RWPE1 (cell line): ENCODE measurements around the gene RAET1E.
"Not testable (repeated sequence)": the region's sequence is repeated elsewhere in the genome, so short reads cannot be mapped to it uniquely, and the experiment has no call there.

Experiments
- CTCF ChIA-PET: fragments of 350-600 bp; sonication (Branson Sonifier 250); formaldehyde crosslinking; extraction: SDS; loops from one replicate; lab custom pipeline; 2021; lab: Yijun Ruan, JAX
- POLR2A ChIA-PET: fragments of 400-600 bp; formaldehyde crosslinking; extraction: SDS; loops from one replicate; lab custom pipeline; 2020; ENCODE audit warnings: antibody characterized with exemption; ENCODE audit not compliant: low non-redundant PET; lab: Yijun Ruan, JAX
- DNase-seq: peaks from one replicate; pipeline ENCODE4 v3.0.0; 2012; ENCODE audit warnings: low spot score
- H3K27ac ChIP-seq: fragments of 450-650 bp; 2 replicates; pipeline ENCODE4 v1.5.1; 2017
- TF ChIP-seq, protein P1 (sequence below): fragments of 450-650 bp; conservative IDR thresholded peaks from 2 replicates; pipeline ENCODE4 v1.5.1; 2017; ENCODE audit warnings: low read depth, mild to moderate bottlenecking

Gene RAET1E, protein sequence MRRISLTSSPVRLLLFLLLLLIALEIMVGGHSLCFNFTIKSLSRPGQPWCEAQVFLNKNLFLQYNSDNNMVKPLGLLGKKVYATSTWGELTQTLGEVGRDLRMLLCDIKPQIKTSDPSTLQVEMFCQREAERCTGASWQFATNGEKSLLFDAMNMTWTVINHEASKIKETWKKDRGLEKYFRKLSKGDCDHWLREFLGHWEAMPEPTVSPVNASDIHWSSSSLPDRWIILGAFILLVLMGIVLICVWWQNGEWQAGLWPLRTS

DNA sequence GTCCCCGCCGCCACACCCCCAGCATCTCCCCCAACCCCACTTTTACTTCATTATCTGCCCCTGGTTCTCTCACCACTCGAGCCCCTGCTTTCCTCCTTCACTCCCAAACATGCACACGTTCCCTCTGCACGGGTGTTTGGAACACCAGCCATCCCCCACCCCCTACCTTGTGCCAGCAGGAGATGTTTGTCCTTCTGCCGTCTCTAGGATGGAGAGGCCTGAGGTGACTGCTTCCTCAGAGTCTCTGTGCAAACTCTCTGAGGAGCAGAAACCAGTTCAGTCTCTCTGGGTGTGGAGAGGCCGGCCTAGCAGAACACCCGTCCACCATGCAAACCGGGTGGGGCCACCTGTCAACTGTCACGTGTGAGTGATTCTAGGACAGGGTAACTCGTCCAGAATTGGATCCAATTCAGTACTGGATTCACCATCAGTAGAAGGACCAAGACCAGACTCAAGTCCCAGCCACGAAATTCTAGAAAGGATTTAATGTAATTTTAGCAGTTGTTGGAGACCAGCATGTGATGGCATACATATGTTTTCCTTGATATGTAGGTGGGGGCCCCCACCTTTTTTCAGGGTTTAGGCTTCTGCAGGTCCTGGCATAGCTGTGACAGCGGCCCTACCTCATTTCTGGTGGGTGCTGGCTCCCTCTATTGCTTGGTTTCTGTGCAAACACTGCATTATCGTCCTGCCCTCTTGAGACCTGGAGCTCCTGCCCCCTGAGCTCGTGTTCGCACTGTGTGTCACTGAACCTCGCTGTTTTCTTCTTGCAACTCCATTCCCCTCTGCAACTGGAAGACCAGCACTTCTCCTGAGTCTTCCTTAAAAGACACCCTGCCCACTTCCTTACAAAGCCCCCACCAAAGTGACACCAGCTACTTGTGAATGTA lies at the start of gene RAET1E:
Gene RAET1E, minus strand, starts transcription at position 259 of the 890 bp plus-strand sequence. CDS start 7,212 bp downstream, outside the sequence.
- ChIA-PET CTCF (interaction anchor here (0.5 kb wide), 1 partner anchor 175 kb away, joined by 3 read pairs; no protein-coding TSS in a partner anchor), POLR2A (no interaction called here)
- TF ChIP-seq, protein P1, sequence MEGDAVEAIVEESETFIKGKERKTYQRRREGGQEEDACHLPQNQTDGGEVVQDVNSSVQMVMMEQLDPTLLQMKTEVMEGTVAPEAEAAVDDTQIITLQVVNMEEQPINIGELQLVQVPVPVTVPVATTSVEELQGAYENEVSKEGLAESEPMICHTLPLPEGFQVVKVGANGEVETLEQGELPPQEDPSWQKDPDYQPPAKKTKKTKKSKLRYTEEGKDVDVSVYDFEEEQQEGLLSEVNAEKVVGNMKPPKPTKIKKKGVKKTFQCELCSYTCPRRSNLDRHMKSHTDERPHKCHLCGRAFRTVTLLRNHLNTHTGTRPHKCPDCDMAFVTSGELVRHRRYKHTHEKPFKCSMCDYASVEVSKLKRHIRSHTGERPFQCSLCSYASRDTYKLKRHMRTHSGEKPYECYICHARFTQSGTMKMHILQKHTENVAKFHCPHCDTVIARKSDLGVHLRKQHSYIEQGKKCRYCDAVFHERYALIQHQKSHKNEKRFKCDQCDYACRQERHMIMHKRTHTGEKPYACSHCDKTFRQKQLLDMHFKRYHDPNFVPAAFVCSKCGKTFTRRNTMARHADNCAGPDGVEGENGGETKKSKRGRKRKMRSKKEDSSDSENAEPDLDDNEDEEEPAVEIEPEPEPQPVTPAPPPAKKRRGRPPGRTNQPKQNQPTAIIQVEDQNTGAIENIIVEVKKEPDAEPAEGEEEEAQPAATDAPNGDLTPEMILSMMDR = no peak
- H3K27ac ChIP-seq = peak within 1 kb of the TSS; percentile 100
- no peak for DNase-seq

DNA sequence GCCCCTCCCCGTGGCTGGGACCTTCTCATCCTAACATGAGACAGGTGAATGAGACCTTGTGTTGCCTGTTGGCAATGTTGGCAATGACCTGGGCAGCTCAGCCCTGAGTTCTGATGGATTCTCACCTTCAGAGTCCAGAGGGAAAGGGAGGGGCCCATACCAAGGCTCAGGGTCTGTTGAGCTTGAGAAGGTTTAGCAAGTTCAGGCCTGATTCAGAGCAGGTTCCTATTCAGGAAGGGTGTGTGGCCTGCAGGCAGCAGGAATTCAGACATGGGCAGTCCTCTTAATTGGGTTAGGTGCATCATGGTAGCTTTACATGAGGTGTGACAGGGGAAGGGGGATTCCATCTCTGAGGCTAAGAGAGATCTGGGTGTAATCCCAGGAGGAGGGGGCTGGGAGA lies 49.6 kb upstream of the RAET1E start:
- DNase-seq, H3K27ac ChIP-seq, CTCF ChIA-PET, POLR2A ChIA-PET: not testable (repeated sequence)

DNA sequence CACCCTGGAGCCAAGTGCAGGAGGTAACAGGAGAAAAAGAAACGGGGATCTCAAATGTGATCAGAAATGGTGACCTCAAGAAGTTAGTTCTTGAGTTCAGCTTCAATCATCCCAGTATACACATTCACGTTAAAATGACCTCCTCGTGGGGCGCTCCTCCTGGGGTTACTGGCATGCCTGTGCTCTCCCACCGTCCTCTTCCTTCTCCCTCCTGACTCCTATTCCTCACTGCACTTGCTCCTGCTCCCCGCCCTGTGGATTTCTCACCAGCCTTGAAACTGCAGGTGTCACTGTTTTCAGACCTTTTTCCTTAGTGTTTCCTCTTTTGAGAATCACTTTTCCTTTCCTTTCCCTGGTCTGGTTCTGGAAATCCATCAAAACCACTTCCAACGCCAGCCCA lies 48.7 kb upstream of the RAET1E start:
- H3K27ac ChIP-seq, POLR2A ChIA-PET, DNase-seq, CTCF ChIA-PET: not testable (repeated sequence)

DNA sequence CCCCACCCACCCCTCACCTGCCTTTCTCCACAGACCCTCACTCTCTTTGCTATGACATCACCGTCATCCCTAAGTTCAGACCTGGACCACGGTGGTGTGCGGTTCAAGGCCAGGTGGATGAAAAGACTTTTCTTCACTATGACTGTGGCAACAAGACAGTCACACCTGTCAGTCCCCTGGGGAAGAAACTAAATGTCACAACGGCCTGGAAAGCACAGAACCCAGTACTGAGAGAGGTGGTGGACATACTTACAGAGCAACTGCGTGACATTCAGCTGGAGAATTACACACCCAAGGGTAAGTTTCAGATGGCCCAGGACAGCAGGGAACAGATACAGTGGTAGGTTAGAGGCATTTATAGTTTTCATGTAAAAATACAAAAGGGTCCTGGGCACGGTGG lies 47.4 kb upstream of the RAET1E start:
- DNase-seq, CTCF ChIA-PET, POLR2A ChIA-PET, H3K27ac ChIP-seq: not testable (repeated sequence)

DNA sequence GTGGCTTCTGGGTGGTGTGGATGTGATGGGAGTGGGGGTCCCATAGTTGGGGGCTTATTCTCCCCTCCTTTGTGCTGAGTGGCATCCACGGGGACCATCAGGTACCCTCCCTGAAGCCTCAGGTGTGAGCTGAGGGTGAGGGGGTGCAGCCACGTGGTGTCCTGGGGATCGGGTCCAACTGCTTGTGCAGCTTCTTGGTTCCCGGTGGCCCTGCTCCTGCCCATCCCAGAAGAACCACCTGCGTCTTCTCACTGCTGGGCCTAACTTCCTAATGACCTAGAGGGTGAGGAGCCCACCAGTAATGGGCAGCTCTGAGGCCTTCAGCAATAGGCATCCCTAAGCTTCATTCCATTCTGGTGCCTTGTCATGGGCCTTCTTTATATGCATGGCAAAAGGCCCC lies 45.4 kb upstream of the RAET1E start:
- DNase-seq, H3K27ac ChIP-seq, CTCF ChIA-PET, POLR2A ChIA-PET: not testable (repeated sequence)

DNA sequence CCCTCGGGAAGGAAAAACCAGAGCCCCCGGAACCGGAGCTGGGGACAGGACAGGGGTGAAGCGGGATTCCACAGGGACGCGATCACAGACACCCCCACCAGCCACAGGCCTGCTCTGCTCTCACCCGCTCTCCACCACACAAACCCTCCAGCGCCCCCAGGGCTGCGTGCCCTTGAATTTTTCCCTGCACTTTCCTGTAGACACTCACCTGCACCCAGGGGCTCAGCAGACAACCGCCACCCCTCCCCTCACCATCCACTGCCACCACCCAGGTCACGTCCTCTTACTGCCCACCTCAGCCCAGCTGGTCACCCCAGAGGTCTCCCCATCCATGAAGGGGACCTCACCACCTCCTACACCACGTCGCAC lies 44.5 kb upstream of the RAET1E start:
- DNase-seq = no peak
- TF ChIP-seq, protein P1 = no peak
- ChIA-PET POLR2A (no interaction called here), CTCF (no interaction called here)
- H3K27ac ChIP-seq = peak overlapping the region; percentile 88

DNA sequence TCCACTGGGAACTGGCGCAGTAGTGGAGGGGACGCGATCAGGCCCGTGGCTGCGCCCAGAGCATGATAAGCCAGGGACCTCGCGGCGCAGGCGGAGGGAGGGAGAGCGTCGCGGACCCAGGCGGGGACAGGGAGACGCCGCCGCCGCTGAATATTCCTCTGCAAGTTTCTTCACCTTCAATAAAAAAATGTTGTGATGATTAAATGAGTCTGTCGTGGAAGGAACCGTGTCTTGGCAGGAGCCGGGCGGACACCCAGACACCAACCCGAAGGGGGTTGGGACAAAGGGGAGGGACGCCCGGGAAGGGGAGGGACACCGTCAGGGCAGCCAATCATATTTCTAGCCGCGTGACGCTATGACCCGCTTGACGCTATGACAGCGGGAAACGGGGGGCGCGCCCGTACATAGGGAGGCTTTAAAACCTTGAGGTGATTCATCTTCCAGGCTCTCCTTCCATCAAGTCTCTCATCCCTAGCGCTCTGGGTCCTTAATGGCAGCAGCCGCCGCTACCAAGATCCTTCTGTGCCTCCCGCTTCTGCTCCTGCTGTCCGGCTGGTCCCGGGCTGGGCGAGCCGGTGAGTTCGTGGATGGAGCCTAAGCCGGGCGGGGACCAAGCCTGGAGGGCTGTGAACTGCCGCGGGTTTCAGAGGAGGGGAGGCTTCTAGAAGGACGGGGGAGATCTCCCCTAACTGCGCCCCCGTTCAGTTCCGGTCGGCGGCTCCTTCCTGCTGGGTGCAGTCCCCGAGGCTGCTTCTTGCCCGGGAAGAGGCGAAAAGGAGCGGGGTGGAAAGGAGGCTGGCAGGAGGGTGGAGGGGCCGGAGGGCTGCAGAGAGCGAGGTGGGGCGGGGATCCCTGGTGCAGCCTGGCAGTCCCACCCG lies 43.9 kb upstream of the RAET1E start, which contains the start of gene ULBP2:
Gene ULBP2, plus strand, starts transcription at position 432 of the 878 bp plus-strand sequence. Its CDS starts 59 bp downstream, at position 491.
- TF ChIP-seq, protein P1 = no peak
- CTCF ChIA-PET = interaction anchor here (0.6 kb wide), 1 partner anchor 155 kb away, joined by 13 read pairs; no protein-coding TSS in a partner anchor
- peak; percentile 98 for DNase-seq
- H3K27ac ChIP-seq = peak within 1 kb of the TSS; percentile 88
- POLR2A ChIA-PET = no interaction called here

DNA sequence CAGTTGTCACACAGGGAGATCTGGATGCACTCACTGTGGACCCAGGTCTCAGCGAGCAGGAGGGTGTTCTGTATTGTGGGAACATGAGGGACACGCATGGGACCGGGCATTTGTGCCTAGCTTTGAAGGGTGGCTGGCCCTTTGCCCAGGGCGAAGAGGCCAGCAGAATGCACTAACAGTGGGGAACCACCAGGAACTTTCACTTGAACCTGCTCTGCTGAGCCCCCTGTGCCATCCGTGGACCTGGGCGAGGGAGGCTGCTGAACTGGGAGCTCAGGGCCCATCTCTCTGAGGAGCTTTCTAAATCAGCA lies 42.7 kb upstream of the RAET1E start:
- ChIA-PET POLR2A (interaction anchor here (1.2 kb wide), 1 partner anchor 23 kb away, joined by 3 read pairs; the partner anchor contains the start of gene ULBP1), CTCF (no interaction called here)
- no peak for DNase-seq
- TF ChIP-seq, protein P1 = no peak
- peak overlapping the region; percentile 88 for H3K27ac ChIP-seq
